Measurements from ENCODE around the gene CPTP. TPM values are rescaled to one million over a fixed set of nuclear protein-coding genes. Genes with fewer than 3 reads are reported as not detected.

The CPTP gene
- total and polyA plus RNA-seq, 2 of the 13 experiments (the other 11 are each of a cell fraction or from before 2014, with no cell fraction given), result 5.5 to 9.3 TPM

DNA sequence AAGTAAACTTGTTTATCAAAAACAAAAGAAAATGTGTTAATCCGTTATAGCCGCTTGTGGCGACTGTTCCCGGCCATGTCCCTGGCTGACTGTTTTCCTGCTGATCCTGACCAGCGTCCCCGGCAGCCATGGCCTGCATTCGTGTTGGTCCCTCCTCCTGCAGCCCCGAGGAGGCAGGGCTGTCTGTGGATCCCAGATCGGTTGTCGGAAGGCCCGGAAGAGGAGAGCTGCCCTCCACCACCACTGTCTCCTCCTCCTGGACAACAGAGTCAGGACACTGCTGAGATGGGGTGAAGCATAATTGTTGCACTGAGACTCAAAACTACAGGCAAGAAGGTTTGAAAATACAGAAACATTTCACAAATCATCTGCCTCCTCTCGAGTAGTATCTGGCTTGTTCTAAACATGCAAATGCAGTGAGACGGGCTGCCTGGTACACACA lies 37.4 kb downstream of the CPTP start (continued):
- TF ChIP-seq, protein P1, sequence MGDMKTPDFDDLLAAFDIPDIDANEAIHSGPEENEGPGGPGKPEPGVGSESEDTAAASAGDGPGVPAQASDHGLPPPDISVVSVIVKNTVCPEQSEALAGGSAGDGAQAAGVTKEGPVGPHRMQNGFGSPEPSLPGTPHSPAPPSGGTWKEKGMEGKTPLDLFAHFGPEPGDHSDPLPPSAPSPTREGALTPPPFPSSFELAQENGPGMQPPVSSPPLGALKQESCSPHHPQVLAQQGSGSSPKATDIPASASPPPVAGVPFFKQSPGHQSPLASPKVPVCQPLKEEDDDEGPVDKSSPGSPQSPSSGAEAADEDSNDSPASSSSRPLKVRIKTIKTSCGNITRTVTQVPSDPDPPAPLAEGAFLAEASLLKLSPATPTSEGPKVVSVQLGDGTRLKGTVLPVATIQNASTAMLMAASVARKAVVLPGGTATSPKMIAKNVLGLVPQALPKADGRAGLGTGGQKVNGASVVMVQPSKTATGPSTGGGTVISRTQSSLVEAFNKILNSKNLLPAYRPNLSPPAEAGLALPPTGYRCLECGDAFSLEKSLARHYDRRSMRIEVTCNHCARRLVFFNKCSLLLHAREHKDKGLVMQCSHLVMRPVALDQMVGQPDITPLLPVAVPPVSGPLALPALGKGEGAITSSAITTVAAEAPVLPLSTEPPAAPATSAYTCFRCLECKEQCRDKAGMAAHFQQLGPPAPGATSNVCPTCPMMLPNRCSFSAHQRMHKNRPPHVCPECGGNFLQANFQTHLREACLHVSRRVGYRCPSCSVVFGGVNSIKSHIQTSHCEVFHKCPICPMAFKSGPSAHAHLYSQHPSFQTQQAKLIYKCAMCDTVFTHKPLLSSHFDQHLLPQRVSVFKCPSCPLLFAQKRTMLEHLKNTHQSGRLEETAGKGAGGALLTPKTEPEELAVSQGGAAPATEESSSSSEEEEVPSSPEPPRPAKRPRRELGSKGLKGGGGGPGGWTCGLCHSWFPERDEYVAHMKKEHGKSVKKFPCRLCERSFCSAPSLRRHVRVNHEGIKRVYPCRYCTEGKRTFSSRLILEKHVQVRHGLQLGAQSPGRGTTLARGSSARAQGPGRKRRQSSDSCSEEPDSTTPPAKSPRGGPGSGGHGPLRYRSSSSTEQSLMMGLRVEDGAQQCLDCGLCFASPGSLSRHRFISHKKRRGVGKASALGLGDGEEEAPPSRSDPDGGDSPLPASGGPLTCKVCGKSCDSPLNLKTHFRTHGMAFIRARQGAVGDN (CRISPR knock-in tag; IDR thresholded peaks at IDR 0.05), result peak; percentile 65
- TF ChIP-seq, protein P2, sequence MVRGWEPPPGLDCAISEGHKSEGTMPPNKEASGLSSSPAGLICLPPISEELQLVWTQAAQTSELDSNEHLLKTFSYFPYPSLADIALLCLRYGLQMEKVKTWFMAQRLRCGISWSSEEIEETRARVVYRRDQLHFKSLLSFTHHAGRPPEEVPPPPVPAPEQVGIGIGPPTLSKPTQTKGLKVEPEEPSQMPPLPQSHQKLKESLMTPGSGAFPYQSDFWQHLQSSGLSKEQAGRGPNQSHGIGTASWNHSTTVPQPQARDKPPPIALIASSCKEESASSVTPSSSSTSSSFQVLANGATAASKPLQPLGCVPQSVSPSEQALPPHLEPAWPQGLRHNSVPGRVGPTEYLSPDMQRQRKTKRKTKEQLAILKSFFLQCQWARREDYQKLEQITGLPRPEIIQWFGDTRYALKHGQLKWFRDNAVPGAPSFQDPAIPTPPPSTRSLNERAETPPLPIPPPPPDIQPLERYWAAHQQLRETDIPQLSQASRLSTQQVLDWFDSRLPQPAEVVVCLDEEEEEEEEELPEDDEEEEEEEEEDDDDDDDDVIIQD (CRISPR knock-in tag; IDR thresholded peaks at IDR 0.05; ENCODE audit: low read depth), result no peak
- TF ChIP-seq ZNF766 (CRISPR knock-in tag; IDR thresholded peaks at IDR 0.05; ENCODE audit: borderline replicate concordance) (no peak), TRIM24 (CRISPR knock-in tag; IDR thresholded peaks at IDR 0.05) (no peak), NRL (CRISPR knock-in tag; IDR thresholded peaks at IDR 0.05; ENCODE audit: borderline replicate concordance) (no peak), TP53 (CRISPR knock-in tag; conservative IDR thresholded peaks at IDR 0.05) (no peak), KLF11 (CRISPR knock-in tag; IDR thresholded peaks at IDR 0.05) (no peak), MBNL3 (CRISPR knock-in tag; conservative IDR thresholded peaks at IDR 0.05) (no peak), ZNF326 (CRISPR knock-in tag; IDR thresholded peaks at IDR 0.05; ENCODE audit: borderline replicate concordance) (no peak), ZNF501 (CRISPR knock-in tag; IDR thresholded peaks at IDR 0.05) (no peak), ZNF34 (CRISPR knock-in tag; IDR thresholded peaks at IDR 0.05; ENCODE audit: borderline replicate concordance) (no peak), GABPB1 (CRISPR knock-in tag; IDR thresholded peaks at IDR 0.05) (peak; percentile 51), SP5 (CRISPR knock-in tag; IDR thresholded peaks at IDR 0.05; ENCODE audit: borderline replicate concordance, low read depth) (0 out of 2 replicates have a peak, but pooled peaks have one; percentile 22), ZNF30 (CRISPR knock-in tag; IDR thresholded peaks at IDR 0.05) (no peak)
- TF ChIP-seq, protein P3, sequence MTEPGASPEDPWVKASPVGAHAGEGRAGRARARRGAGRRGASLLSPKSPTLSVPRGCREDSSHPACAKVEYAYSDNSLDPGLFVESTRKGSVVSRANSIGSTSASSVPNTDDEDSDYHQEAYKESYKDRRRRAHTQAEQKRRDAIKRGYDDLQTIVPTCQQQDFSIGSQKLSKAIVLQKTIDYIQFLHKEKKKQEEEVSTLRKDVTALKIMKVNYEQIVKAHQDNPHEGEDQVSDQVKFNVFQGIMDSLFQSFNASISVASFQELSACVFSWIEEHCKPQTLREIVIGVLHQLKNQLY (CRISPR knock-in tag; IDR thresholded peaks at IDR 0.05), result no peak
- TF ChIP-seq, protein P4, sequence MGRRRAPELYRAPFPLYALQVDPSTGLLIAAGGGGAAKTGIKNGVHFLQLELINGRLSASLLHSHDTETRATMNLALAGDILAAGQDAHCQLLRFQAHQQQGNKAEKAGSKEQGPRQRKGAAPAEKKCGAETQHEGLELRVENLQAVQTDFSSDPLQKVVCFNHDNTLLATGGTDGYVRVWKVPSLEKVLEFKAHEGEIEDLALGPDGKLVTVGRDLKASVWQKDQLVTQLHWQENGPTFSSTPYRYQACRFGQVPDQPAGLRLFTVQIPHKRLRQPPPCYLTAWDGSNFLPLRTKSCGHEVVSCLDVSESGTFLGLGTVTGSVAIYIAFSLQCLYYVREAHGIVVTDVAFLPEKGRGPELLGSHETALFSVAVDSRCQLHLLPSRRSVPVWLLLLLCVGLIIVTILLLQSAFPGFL (CRISPR knock-in tag; IDR thresholded peaks at IDR 0.05), result no peak
- TF ChIP-seq, protein P5, sequence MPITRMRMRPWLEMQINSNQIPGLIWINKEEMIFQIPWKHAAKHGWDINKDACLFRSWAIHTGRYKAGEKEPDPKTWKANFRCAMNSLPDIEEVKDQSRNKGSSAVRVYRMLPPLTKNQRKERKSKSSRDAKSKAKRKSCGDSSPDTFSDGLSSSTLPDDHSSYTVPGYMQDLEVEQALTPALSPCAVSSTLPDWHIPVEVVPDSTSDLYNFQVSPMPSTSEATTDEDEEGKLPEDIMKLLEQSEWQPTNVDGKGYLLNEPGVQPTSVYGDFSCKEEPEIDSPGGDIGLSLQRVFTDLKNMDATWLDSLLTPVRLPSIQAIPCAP (CRISPR knock-in tag; IDR thresholded peaks at IDR 0.05; ENCODE audit: low read depth), result no peak
- TF ChIP-seq, protein P6, sequence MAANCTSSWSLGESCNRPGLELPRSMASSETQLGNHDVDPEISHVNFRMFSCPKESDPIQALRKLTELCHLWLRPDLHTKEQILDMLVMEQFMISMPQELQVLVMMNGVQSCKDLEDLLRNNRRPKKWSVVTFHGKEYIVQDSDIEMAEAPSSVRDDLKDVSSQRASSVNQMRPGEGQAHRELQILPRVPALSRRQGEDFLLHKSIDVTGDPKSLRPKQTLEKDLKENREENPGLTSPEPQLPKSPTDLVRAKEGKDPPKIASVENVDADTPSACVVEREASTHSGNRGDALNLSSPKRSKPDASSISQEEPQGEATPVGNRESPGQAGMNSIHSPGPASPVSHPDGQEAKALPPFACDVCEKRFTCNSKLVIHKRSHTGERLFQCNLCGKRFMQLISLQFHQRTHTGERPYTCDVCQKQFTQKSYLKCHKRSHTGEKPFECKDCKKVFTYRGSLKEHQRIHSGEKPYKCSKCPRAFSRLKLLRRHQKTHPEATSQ (CRISPR knock-in tag; IDR thresholded peaks at IDR 0.05; ENCODE audit: borderline replicate concordance), result no peak
- TF ChIP-seq, protein P7, sequence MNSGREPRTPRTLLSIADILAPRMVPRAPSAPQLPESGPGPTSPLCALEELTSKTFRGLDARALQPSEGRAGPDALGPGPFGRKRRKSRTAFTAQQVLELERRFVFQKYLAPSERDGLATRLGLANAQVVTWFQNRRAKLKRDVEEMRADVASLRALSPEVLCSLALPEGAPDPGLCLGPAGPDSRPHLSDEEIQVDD (CRISPR knock-in tag; IDR thresholded peaks at IDR 0.05; ENCODE audit: borderline replicate concordance), result no peak
- TF ChIP-seq, protein P8, sequence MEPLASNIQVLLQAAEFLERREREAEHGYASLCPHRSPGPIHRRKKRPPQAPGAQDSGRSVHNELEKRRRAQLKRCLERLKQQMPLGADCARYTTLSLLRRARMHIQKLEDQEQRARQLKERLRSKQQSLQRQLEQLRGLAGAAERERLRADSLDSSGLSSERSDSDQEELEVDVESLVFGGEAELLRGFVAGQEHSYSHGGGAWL (CRISPR knock-in tag; IDR thresholded peaks at IDR 0.05), result no peak
